Esophagus muscularis mucosa (tissue), 4 donors: ENCODE measurements around the gene PCDH9.

Experiments
- CTCF ChIP-seq, 3 experiments: fragments of 200-600 bp in 2 of 3; fragments of 450-650 bp in 1 of 3; sonication (generic) in 2 of 3; IDR thresholded peaks; one replicate each; pipeline ENCODE4 v1.5.1; 2017 to 2019; ENCODE audit warnings: antibody characterized with exemption in 3 of 3, mild to moderate bottlenecking in 2 of 3, moderate library complexity in 1 of 3
- EP300 ChIP-seq: sonication (generic); formaldehyde crosslinking; IDR thresholded peaks from one replicate; pipeline ENCODE4 v1.6.1; 2017; ENCODE audit warnings: antibody characterized with exemption
- POLR2A ChIP-seq: fragments of 450-650 bp; IDR thresholded peaks from one replicate; pipeline ENCODE4 v1.6.1; 2017; ENCODE audit warnings: antibody characterized with exemption, moderate library complexity, mild to moderate bottlenecking, low read depth

DNA sequence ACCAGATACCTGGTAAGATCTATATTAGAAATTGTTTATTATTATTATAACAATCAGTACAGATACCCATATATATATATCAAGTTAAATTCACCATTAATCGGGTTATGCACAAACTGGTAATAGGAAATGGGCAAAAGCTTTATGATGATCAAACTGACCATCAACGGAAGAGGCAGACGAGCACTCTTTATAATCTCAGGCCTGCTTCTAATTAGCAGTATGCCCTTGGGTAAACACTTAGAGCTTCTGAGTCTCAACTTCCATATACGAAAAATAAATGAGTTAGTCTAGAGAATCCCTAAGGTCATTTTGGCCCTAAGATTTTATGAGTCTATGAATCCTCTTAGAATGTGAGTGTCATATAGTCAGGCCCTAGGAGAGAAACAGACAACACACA, 710.9 kb downstream of the PCDH9 start:
- TF ChIP-seq CTCF (IDR thresholded peaks at IDR 0.05) (no peak), POLR2A (no peak), EP300 (no peak)
